GM18868 (cell line): ENCODE results near the gene ADPRHL1.

ENCODE experiments used
- ATAC-seq: cut with Tn5 transposase; IDR thresholded peaks from one replicate; pipeline ENCODE4 v1.9.1; 2021; ENCODE audit warnings: mild to moderate bottlenecking, moderate library complexity; ENCODE audit not compliant: unreplicated experiment

ADPRHL1 gene

GRCh38 chr13:113420232-113420631 is 33.1 kb downstream of the ADPRHL1 start:
- ATAC-seq: no peak

GRCh38 chr13:113419531-113420193 is 33.6 kb downstream of the ADPRHL1 start:
- ATAC-seq: no peak

GRCh38 chr13:113418722-113419049 is 34.6 kb downstream of the ADPRHL1 start:
- ATAC-seq: no peak

GRCh38 chr13:113417836-113418721 is 35.2 kb downstream of the ADPRHL1 start:
- no peak for ATAC-seq

GRCh38 chr13:113417008-113417751 is 36.1 kb downstream of the ADPRHL1 start:
- ATAC-seq: no peak

- no peak for ATAC-seq
Measured at GRCh38 chr13:113415825-113416224, 37.5 kb downstream of the ADPRHL1 start.

GRCh38 chr13:113415032-113415431 is 38.3 kb downstream of the ADPRHL1 start:
- no peak for ATAC-seq

- ATAC-seq: no peak
Measured at GRCh38 chr13:113414335-113414734, 39.0 kb downstream of the ADPRHL1 start.

- ATAC-seq: no peak
Measured at GRCh38 chr13:113413898-113414282, 39.4 kb downstream of the ADPRHL1 start.

GRCh38 chr13:113413178-113413897 is 40.0 kb downstream of the ADPRHL1 start:
- ATAC-seq: no peak

- ATAC-seq: no peak
Measured at GRCh38 chr13:113412440-113412839, 40.8 kb downstream of the ADPRHL1 start.

GRCh38 chr13:113411216-113412023 is 41.9 kb downstream of the ADPRHL1 start:
- ATAC-seq: no peak

GRCh38 chr13:113410472-113411201 is 42.7 kb downstream of the ADPRHL1 start:
- ATAC-seq: no peak

- no peak for ATAC-seq
Measured at GRCh38 chr13:113408562-113408961, 44.7 kb downstream of the ADPRHL1 start.

GRCh38 chr13:113407531-113408393 is 45.5 kb downstream of the ADPRHL1 start:
- no peak for ATAC-seq

GRCh38 chr13:113407103-113407530 is 46.2 kb downstream of the ADPRHL1 start:
- no peak for ATAC-seq

GRCh38 chr13:113406321-113407102 is 46.8 kb downstream of the ADPRHL1 start:
- ATAC-seq: no peak
